GM21515 (cell line): ENCODE results near the gene ABRACL.
"Not testable (repeated sequence)": the region's sequence is repeated elsewhere in the genome, so short reads cannot be mapped to it uniquely, and the experiment has no call there.

Source experiments
- ATAC-seq: cut with Tn5 transposase; IDR thresholded peaks from one replicate; pipeline ENCODE4 v1.9.1; 2021; ENCODE audit not compliant: unreplicated experiment

The ABRACL gene

GRCh38 chr6:139010674-139011073, 17.9 kb upstream of the ABRACL start:
- ATAC-seq, result no peak

GRCh38 chr6:139011980-139012379, 16.6 kb upstream of the ABRACL start:
- no peak for ATAC-seq

GRCh38 chr6:139013185-139013800, 15.3 kb upstream of the ABRACL start:
- no peak for ATAC-seq

GRCh38 chr6:139014945-139015344, 13.6 kb upstream of the ABRACL start:
- no peak for ATAC-seq

GRCh38 chr6:139016337-139017213, 12.0 kb upstream of the ABRACL start:
- peak; percentile 87 for ATAC-seq

- ATAC-seq, result no peak
Measured at GRCh38 chr6:139017227-139017626, 11.3 kb upstream of the ABRACL start.

- ATAC-seq, result no peak
Measured at GRCh38 chr6:139019722-139020121, 8.8 kb upstream of the ABRACL start.

- ATAC-seq, result no peak
Measured at GRCh38 chr6:139020689-139021088, 7.9 kb upstream of the ABRACL start.

GRCh38 chr6:139025416-139025815, 3.1 kb upstream of the ABRACL start:
- ATAC-seq, result not testable (repeated sequence)

GRCh38 chr6:139027620-139028182, 844 bp upstream of the ABRACL start:
- ATAC-seq, result no peak

- ATAC-seq, result peak; percentile 2
Measured at GRCh38 chr6:139028215-139028657, 309 bp upstream of the ABRACL start.

- peak; percentile 38 for ATAC-seq
Measured at GRCh38 chr6:139029470-139030227, 1.1 kb downstream of the ABRACL start.

GRCh38 chr6:139030228-139030963, 1.9 kb downstream of the ABRACL start:
- peak; percentile 50 for ATAC-seq

GRCh38 chr6:139037490-139037889, 8.9 kb downstream of the ABRACL start:
- ATAC-seq, result no peak

GRCh38 chr6:139044250-139044649, 15.7 kb downstream of the ABRACL start:
- no peak for ATAC-seq

GRCh38 chr6:139047677-139048076, 19.1 kb downstream of the ABRACL start:
- ATAC-seq, result no peak

GRCh38 chr6:139048912-139049311, 20.4 kb downstream of the ABRACL start:
- ATAC-seq, result not testable (repeated sequence)

GRCh38 chr6:139050131-139050769, 21.7 kb downstream of the ABRACL start:
- not testable (repeated sequence) for ATAC-seq

- ATAC-seq, result no peak
Measured at GRCh38 chr6:139050770-139051313, 22.3 kb downstream of the ABRACL start.
